ENCODE measurements around the gene SNX5.

DNA sequence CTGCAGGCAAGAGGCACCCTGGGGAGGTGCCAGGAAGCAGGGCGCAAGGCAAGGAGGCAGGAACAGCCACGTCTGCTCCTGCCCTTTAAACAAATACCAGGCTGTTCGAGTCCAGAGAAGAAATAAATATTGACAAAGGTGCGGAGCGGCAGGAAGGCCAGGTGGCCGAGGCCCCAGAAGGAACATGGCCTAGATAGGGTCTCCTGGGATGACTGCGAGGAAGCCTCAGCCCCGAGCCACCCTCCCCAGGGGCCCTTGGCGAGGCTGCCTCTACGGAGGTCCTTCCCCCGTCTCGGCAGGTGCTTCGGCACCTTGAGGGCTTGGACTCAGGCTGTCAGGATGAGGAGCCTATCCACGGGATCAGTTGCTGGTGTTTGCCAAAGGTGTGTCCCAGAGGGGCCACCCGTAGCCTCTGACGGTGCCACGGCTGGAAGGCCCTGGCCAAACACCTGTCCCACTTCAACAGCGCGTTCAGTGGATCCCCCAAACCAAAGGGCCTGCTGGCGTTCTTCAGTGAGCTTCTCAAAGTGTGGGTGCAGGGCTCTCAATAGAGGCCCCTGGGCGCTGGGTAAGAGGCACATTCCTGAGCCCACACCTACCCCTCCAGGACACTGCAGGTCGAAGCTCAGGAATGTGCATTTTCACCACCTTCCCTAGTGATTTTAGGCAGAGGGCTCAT is 39.8 kb downstream of the SNX5 start:
- TF ChIP-seq CREB1 (IDR thresholded peaks at IDR 0.05; ENCODE audit: low read depth) (no peak), EP300 (IDR thresholded peaks at IDR 0.05; ENCODE audit: borderline replicate concordance) (no peak), TAF1 (IDR thresholded peaks at IDR 0.05; ENCODE audit: low read depth) (no peak), CEBPB (IDR thresholded peaks at IDR 0.05) (no peak), TEAD4 (IDR thresholded peaks at IDR 0.05) (no peak), EGR1 (IDR thresholded peaks at IDR 0.05) (no peak), ZBTB7A (IDR thresholded peaks at IDR 0.05; ENCODE audit: low read depth) (no peak), TCF12 (IDR thresholded peaks at IDR 0.05; ENCODE audit: low read depth) (no peak), NFIC (IDR thresholded peaks at IDR 0.05) (no peak), RAD21 (IDR thresholded peaks at IDR 0.05; ENCODE audit: low read depth) (no peak)
- TF ChIP-seq, protein P1, sequence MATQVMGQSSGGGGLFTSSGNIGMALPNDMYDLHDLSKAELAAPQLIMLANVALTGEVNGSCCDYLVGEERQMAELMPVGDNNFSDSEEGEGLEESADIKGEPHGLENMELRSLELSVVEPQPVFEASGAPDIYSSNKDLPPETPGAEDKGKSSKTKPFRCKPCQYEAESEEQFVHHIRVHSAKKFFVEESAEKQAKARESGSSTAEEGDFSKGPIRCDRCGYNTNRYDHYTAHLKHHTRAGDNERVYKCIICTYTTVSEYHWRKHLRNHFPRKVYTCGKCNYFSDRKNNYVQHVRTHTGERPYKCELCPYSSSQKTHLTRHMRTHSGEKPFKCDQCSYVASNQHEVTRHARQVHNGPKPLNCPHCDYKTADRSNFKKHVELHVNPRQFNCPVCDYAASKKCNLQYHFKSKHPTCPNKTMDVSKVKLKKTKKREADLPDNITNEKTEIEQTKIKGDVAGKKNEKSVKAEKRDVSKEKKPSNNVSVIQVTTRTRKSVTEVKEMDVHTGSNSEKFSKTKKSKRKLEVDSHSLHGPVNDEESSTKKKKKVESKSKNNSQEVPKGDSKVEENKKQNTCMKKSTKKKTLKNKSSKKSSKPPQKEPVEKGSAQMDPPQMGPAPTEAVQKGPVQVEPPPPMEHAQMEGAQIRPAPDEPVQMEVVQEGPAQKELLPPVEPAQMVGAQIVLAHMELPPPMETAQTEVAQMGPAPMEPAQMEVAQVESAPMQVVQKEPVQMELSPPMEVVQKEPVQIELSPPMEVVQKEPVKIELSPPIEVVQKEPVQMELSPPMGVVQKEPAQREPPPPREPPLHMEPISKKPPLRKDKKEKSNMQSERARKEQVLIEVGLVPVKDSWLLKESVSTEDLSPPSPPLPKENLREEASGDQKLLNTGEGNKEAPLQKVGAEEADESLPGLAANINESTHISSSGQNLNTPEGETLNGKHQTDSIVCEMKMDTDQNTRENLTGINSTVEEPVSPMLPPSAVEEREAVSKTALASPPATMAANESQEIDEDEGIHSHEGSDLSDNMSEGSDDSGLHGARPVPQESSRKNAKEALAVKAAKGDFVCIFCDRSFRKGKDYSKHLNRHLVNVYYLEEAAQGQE (IDR thresholded peaks at IDR 0.05; ENCODE audit: low read depth) = no peak
